HG02571 (cell line): Measurements from ENCODE around the gene TNS3.

Experiments
- ATAC-seq: cut with Tn5 transposase; IDR thresholded peaks from one replicate; pipeline ENCODE4 v1.9.1; 2021; ENCODE audit warnings: mild to moderate bottlenecking, moderate library complexity; ENCODE audit not compliant: unreplicated experiment

Gene TNS3

DNA sequence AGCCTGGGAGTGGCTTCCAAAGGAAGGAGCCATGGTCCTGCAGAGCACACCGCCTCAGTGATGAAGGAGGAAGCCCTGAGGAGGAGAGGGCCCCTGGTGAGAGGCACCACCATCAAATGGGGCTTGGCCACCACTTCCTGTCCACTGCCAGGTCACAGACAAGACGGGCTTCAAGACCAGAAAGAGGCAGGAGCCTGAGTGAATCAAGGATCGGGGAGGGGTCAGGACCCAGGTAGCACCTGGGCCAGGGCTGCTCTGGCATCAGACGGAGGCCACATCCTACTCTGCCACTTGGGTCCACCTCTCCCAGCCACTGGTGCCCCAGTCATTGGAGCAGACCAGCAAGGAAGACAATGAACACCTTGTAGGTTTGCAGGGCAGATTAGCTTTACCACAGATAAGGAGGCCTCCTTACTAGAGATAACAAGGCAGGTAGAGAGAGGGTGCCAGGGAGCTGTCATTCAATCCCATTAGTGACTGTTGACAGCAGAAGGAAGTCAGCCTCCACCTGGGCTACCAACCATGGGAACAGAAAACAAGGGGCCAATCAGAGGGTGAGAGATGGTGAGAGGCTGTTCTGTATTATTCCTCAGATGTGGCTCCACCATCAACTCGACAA is 143.4 kb downstream of the TNS3 start:
- no peak for ATAC-seq

DNA sequence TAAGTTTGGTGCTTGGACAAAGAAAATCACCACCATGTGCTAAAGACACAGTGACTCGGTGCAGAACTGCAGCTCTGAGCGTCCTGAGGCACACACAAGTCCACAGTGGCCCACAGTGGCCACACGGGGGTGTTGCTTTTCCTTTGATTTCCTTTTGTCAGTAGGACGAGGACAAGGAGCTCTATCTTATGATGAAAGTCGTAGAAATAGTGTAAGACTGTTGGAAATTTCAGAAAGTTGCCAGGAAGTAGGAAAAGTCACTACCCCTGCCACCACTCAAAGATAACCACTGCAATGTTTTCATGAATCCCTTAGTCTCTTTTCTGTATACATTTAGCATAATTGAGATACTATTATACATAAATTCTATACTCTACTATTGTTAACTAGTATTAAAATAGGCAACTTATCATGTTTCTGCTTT is 146.0 kb downstream of the TNS3 start:
- ATAC-seq = no peak

DNA sequence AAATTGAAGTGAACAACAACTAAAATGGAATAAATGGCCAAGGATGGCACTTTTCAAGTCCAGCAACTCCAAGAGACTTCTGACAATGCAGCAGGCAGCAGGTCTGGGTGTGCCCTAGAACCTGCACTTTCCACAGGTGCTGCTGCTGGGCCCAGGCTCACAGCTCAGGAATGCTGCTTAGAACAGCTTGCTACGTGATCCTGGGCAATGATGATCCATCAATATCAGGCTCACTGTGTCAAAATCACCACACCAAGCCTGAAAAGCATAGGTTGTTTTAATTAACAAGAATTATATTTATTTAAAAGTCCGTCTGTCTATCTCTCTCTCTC is 148.4 kb downstream of the TNS3 start:
- no peak for ATAC-seq

DNA sequence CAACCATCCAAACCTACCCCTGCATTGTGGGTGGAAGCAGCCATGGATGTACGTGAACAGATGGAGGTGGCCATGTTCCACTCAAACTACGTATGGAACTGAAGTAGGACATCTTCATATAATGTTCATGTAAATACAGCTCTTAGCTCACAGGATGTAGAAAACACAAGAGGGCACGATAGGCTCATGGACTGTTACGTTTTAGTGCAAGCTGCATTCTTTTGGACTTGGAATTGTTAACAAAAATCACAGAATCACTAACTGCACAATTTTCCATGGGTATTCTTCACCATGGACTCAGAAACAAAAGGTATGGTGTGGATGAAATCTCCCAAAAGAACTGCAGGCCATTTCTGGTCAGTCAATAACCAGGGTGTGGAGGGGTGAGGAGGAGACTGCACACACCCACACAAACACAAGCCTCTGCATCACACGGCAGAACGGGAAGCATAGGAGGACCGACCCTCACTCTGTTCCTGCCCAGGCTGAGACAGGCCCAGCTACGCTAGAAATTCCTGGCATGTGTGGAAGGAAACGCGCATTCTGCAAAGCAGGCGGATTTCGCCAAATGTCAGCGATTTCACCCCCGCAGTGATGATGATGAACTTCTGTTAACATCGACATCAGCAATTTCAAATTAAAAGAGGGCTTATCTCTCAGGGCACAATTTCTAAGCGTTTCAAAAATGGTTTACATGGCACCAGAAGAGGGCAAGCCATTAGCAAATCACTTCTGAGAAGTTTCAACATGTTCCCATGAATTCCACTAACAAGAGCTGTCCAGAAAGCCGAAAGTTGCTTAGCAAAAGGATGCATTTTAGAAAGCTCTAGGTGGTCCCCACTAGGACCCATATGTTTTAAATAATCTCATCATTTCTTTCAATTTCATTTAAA is 149.0 kb downstream of the TNS3 start:
- ATAC-seq = no peak

DNA sequence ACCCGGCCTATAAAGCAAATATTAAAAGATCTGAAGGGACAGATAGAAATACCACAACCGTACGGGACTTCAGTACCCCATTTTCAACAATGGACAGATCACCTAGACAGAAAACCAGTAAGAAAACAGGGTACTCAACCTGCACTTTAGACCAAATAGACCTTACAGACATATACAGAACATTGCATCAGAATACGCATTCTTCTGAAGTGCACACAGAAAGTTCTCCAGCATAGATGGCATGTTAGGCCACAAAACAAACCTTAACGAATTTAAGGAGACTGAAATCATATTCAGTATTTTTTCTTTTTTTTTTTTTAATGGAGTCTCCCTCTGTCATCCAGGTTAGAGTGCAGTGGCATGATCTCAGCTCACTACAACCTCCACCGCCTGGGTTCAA is 151.5 kb downstream of the TNS3 start:
- ATAC-seq = no peak

DNA sequence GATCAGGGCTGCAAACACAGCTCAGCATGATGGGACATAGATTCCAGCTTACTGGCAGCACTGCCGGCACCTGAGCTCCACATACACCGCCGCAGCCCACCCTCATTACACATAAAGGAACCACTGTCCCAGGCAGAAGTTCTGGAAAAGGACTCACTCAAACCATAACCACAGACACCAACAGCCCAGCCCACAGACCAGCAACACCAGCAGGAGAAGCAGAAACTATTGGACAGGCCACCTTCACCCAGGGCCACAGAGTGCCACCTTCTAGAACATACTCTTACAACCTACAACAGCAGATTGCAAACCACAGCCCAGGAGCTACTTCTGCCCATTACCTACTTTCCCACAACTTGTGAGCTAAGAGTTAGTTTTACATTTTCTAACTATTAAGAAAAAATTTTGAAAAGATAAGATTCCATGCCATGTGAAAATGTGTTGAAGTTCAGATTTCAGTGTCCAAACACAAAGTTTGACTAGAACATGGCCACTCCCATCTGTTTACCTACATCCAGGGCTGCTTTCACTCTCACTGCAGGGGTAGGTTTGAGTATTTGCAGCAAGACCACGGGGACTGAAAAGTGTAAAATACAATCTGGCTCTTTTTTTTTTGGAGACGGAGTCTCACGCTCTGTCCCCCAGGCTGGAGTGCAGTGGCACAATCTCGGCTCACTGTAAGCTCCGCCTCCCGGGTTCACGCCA is 153.0 kb downstream of the TNS3 start:
- ATAC-seq = no peak

DNA sequence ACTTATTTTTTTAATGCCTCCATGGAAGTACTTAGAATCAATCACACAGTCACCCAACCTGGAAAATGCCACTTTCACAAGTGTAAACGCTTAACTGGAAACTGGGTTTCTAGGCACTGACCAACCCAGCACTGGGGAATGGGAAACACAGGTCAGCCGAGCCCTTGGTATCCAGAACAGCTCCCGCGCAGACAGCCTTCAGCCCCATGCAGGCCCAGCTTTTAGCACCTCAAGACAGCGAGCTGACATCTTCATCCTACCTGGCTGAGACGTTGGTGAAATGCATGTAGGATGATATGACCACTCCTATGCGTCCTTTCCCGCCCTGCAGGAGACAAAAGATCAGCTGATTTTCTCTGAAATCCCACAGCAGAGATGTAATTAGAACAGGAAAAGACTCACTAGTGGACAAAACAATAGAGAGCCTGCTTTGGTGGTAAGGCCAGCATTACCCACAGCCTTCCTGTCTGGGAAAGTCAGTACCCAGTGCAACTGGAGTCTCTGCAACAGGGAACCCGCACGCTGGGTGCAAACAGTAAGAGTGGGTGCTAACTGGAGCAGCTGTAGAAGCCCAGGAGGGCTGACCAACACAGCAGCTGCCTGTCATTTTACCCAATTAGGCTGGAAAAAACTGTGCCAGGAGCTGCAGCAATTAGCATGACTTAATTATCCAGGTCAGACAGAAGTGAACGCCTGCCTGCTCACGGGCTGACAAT is 153.7 kb downstream of the TNS3 start:
- no peak for ATAC-seq

DNA sequence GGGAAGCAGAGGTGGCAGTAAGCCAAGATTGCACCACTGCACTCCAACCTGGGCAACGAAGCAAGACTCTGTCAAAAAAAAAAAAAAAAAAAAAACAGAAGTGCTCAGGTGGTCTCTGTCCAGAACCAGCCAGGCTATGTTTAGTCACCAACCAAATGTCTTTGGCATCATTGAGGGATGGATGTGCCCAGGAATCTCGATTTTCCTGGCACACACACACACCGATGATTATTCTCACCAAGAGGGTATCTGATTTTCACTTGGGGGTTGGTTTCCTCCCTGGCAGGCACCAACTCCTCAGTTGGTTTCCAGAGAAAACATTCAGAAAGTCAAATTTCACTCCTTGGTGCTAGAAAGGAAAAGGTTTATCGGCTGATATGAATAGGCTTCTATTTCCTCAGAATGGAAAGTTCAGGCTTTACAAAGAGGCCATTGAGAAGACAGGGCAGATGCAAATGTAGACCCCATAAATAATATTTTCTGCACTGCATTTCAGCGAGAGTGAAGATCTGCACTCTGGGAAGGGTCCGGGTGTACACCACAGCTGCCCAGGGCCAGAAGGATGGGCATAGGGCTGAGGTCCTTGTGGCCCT is 154.8 kb downstream of the TNS3 start:
- no peak for ATAC-seq

DNA sequence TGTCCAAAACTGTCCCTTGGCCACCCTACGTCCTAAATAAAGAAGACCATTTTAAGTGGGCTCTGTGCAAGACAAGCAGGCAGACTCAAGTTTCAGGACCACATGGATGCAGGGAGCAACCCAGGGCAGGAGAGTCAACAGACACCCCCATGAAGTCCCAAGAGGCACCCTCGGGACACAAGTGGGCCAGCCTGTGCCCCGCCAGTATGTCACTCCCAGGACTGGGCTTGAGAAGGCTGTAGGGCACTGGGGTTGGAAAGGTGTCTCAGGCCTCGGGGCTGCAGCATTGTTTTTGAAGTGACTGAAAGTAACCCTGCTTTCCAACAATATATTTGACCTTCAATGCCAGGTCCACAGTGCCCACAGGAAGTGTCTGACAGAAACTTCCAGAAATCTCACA is 157.4 kb downstream of the TNS3 start:
- no peak for ATAC-seq

DNA sequence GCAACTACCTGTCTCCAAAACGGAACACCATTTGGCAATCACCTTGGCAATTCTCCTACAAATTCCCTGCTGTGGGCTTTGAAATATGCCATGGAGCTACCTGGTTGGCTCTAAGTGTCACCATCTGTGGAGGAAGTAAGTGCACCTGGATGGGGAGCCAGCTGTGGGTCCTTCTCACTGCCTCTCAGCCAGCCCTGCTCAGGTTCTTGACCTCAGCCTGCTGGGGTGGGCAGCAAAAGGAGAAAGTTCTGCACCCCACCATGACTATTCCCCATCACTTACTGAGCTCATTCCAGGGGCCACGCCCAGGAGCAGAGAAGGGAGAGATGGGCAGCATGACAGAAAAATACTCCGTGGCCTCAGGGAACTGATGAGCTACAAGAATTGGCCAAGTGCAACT is 158.7 kb downstream of the TNS3 start:
- no peak for ATAC-seq

DNA sequence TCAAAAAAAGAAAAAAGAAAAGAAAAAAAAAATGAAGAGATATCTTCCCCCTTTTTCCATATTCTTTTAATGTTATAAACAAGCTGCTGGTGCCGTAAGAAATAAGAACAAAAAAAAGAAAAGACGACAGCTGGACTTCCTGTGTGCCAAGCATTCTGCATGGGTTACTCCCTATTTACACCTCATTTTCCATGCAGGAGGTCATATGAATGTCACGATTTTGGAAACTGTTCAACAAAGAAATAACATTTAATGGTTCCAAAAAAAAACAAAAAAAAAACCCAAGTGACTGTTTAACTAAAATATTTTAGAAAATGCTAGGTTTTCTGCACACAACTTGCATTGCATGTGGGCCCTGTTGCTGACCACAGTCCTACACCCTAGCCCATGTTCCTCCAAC is 159.3 kb downstream of the TNS3 start:
- ATAC-seq = no peak

DNA sequence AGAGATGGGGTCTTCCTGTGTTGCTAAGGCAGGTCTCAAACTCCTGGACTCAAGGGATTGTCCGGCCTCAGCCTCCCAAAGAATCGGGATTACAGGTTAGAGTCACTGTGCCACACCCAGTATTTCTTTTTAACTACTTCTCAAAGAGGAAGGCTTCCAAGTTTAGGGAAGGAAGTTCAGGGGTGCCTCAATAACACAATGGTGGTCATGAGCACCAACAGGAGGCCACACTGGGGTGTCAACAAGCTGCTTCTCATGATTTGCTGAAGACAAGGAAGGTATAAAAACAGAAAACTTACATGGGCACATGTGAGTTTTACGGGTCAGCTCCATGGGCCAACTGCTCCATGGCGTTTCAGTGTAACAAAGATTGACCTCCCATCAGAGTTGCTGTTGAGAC is 160.5 kb downstream of the TNS3 start:
- no peak for ATAC-seq

DNA sequence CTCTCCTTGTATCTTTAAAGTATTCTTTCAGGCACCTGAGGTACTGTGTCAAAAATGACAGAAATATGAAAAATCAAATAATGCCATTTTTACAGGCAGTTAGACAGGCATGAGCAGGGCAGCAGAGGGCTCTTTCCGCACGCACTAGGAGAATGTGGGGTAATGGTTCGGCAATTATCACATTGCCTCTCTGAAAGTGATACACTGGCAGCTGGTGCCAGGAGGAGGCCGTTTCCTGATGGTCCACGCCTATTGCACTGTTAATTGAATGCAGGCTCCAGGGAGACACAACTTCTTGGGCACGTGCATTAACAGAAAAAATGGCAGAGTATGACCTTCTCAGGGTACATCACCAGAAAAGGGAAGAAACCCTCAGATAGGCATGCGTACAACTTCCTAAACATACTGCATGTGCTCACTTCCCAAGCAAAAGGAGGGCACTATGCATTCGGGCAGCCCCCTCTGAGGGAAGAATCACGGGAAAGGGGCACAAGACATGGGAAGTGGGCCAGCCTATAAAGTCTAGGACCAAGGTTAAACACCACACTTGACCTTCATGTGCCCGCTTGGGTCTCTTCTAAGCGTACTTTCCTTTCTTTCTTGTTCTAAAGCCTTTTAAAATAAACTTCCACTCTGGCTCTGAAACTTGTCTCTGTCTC is 161.7 kb downstream of the TNS3 start:
- ATAC-seq = no peak

DNA sequence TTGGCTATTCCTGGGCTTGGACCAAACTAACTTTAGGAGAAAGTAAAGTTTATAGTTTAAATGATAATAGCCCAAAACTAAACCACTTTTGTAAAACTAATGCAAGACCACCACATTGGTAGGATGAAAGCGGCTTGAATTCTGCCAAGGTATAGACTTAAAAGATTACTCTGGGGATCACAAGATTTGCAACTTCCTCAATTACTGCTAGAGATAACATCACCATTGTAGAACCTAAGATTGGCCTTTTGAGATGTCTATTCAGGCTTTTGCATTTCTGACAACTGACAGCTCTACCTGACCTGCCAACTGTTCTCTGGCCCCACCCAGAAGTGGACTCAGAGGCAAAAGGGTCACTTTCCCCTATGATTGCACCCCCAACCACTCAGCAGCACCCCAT is 162.4 kb downstream of the TNS3 start:
- no peak for ATAC-seq

DNA sequence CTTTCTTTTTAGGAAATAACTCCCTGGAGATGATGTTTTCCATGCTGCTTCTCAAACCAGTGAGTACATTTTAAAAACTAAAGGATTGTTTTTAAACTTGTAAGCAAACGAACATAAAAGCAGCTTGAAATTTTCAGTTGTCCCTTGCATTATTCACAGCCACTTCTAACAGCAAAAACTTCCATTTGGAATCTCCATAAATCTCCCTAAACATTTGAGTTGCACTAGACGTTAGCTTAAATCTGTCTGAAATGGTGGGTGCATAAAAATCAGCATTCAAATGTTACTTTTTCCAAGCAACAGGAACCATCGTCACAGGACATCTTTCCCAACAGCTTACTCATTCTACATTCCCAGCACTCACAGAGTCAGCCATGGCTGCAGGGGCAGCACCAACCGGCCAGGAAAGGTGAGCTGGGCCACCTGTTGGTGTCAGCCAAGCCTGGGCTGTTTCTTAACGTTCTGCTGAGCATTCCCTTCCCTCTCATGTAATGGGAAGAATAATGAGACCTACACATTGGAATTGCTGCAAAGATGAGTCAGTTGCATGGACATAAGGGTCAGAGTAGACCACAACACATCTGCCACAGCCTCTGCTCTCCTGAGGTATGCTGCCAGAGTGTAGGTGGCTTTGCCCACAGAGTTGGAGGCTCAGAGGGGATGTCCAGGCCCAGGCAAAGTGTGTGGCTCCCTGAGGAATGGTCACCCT is 163.2 kb downstream of the TNS3 start:
- no peak for ATAC-seq

DNA sequence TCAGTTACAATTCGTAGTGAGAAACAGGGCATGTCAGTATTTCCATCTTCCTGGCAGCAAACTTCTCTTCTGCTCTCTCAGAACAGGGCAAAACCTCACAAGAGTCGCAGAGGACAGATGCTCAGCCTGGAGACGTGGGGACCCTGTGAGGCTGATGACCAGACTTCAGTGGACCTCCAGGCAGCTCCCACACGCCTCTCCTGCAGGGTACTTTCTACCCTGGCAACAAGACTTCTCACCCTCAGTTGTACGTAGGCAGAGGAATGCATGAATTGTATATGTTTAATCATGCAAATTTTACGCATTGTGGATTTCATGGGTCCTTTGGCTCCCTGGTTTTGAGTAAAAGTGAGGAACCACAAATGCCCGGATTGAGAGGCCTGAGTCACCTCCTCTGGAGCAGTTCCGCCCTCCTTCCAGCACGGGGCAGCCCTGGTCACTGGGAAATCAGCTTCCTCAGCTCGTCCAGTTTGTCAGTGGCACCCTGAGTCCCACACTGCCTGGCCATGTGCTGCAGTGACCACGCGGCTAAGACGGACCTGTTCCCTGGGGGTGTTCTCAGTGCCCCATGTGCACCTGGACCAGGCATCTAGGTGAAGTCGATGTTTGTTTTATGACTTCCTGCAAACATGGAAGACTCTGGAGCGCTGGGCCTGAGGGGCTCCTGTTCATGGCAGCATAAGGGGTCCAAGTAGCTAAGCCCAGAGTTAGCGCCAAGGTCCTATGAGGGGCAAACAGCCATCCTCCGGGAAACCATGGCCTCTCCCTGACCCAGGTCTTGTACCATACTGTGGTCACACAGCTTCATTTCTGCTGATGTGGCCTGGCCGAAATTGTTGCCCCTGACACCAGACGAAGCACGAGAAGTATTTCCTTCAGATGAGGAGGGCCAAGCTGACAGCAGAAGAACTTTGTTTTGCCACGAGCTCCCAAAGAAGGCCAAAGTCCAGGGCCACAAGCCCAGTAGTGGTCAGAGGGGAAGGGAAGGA is 165.1 kb downstream of the TNS3 start:
- ATAC-seq = no peak

DNA sequence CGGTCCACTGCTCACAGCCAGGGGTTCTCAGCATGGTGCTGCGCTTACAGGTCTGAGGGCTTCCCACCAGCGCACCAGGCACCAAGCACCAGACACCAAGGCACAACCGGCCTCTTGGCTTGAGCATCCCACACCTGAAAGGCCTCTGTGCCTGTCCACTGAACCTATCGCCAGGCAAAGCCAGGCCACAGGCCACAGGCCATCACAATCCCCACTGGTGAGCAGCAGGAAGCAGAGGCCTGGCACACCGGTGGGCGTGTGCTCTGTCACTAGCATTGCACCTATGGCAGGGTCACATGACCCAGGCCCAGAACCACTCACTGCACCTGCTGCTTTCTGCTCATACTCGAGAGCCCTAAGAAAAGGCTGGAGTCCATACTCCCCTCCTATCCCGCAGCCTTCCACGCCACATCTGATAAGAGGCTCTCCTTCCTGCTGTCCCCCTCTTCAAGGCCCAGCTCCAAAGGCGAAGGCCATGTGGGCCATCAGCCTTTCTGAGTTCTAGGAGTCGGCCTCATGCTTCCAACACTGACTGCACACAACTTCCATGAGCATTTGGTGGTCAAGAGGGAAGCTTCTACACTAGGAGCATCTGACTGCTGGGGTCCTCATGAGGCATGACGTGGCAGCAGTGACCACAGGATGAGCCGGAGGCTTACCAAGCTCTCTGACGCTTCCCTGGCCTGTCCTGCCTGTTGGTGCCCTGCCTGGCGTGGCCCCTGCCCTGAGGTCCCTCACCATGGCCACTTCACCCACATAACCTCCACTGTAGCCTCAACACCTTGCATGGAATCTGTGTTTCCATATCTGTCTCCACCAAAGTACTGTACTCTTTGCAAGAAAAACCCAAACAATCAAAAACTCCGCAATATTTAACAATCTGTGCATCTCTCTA is 166.3 kb downstream of the TNS3 start:
- ATAC-seq = no peak
